Hematopoietic multipotent progenitor cell treated with erythropoietin and hydrocortisone succinate and interleukin-3 and kit ligand, for 15 days (in vitro differentiated cells): Measurements from ENCODE around the gene UBAP2.
A peak's percentile ranks its signal among the peaks of the same experiment; 100 is the strongest.

Source experiments
- DNase-seq: peaks from one replicate; pipeline ENCODE4 v3.0.0-alpha.2; 2015; ENCODE audit warnings: low spot score

UBAP2 gene

GRCh38 chr9:33921967-33922895, 126.5 kb downstream of the UBAP2 start:
- DNase-seq: peak; percentile 23

GRCh38 chr9:33919276-33919897, 129.3 kb downstream of the UBAP2 start:
- DNase-seq: no peak

DNA sequence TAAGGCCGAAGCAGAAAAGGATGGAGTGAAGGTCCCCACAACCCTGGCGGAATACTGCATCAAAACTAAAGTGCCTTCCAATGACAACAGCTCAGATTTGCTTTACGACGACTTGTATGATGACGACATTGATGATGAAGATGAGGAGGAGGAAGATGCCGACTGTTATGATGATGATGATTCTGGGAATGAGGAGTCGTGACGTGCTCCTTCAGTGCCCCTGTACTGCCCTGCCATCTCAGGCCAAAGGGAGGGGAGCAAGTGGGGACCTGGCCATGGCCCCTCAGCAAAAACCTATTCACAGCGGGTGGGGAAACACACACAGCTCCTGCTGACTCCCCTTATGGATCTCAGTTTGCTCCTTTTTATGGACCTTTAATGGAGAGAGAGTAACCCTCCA, 131.7 kb downstream of the UBAP2 start:
- no peak for DNase-seq

DNA sequence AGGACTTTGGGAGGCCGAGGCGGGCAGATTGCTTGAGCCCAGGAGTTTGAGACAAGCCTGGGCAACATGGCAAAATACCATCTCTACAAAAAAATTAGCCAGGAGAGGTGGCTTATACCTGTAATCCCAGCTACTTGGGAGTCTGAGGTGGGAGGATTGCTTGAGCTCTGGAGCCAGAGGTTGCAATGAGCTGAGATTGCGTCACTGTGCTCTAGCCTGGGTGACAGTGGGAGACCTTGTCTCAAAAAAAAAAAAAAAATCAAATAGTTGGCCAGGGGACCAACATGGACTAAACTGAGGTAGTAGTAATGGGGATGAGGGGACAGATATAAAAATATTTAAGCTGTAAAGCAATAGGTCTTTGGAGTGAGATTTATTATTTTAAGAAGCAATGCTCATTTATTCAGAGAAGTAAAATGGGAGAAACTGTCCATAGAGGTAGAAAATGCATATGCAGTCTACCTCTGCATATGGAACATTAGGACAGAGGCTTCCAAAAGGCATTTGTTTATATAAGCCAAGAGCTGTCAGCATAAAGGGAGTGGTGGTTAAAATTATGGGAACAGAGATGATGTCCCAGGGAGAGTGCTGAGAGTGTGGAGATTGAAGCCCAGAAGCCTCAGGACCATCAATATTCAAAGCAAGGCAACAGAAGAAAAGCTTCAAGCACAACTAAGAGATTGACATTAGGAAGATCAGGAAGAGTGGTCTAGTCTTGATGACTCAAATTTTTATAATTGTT, 133.6 kb downstream of the UBAP2 start:
- DNase-seq: no peak

DNA sequence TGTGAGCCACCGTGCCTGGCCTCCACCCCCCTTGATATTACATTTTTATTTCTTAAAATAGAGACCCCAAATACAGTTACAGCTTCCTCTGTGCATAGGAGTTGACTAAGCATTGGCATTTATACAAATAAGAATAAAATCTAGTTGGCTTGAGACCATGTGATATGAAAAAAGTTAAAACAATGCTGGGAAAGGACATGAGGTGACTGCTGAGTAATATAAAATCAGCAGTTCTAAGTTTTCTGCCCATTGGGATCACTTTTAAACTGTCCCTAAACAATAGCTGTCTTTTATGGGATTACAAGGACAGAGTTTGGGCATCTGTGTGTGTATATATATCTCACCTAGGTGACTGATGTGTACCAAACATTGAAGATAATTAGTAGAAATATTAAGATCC, 135.1 kb downstream of the UBAP2 start:
- no peak for DNase-seq

GRCh38 chr9:33908749-33909148, 139.9 kb downstream of the UBAP2 start:
- no peak for DNase-seq

- DNase-seq: no peak
Observed at GRCh38 chr9:33908114-33908513, 140.6 kb downstream of the UBAP2 start.

- no peak for DNase-seq
Observed at GRCh38 chr9:33907347-33907746, 141.3 kb downstream of the UBAP2 start.

DNA sequence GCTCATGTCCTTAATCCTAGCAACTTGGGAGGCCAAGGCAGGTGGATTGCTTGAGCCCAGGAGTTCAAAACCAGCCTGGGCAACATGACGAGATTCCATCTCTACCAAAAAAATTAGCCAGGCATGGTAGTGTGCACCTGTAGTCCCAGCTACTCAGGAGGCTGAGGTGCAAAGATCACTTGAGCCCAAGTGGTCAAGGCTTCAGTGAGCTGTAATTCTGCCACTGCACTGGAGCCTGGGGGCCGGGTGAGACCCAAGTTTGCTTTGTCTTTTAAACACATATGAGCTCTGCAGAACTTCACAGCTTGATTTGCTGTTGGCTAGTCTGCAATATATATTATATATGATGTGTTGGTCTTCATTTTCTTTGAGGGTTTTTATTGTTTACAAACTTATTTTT, 141.9 kb downstream of the UBAP2 start:
- no peak for DNase-seq

GRCh38 chr9:33905137-33905536, 143.6 kb downstream of the UBAP2 start:
- DNase-seq: no peak

DNA sequence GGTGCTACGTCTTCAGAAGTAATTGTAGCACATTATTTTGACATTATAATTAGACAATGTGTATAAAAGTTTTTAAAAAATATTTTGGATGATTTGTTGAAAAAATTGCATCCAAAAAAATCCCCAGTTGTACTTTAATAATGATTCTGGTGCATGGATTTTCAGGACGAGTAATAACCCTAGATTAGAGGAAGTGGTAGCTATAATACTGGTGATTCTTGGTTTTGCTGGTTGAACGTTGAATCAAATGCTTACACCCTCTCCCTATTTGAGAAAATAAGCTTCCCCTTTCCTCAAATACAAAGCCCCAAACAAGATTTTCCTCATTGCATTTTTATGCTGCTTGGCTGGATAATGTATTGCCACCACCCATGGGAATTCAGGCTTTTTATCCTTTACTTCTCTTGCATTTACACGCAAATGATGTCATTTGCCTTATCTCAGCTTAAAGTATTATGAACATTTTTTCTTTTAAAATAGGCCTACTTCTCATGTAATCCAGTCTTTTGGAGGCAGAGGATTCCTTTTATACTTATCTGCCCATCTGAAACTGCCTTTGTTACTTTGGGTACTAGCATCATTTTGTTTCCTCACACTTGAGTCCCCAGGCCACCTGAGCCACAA, 145.4 kb downstream of the UBAP2 start:
- no peak for DNase-seq

DNA sequence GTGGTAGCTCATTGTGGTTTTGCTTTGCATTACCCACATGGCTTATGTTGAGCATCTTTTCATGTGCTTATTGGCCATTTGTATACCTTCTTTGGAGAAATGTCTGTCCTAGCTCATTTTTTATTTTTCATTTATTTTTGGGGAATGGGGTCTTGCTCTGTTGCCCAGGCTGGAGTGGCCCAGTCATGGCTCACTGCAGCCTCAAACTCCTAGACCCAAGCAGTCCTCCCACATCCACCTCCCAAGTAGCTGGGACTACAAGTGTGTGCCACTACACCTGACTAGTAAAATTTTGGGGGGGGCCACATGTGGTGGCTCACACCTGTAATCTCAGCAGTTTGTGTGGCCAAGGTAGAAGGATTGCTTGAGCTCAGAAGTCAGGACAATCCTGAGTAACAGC, 154.4 kb downstream of the UBAP2 start:
- no peak for DNase-seq

- no peak for DNase-seq
Observed at GRCh38 chr9:33893861-33894260, 154.8 kb downstream of the UBAP2 start.

DNA sequence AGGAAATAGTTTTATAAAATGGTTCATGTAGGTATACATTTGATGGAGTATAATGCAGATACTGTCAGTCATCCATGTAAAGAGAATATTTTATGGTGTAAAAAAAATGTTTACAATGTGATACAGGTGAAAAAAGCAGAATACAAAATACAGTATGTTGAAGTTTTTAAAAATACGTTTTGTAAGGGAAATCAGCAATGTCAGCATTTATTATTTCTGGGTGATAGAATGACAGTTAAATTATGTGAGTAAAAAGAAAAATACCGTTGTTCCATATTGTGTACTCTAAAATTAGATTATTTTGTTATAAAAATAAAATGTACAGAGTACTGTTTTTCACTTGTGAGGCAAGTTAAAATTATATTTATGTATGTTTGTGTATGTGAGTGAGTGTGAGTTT, 162.7 kb downstream of the UBAP2 start:
- no peak for DNase-seq

- no peak for DNase-seq
Observed at GRCh38 chr9:33884856-33885701, 163.6 kb downstream of the UBAP2 start.

- no peak for DNase-seq
Observed at GRCh38 chr9:33881635-33882034, 167.1 kb downstream of the UBAP2 start.

GRCh38 chr9:33880211-33881089, 168.2 kb downstream of the UBAP2 start:
- no peak for DNase-seq

DNA sequence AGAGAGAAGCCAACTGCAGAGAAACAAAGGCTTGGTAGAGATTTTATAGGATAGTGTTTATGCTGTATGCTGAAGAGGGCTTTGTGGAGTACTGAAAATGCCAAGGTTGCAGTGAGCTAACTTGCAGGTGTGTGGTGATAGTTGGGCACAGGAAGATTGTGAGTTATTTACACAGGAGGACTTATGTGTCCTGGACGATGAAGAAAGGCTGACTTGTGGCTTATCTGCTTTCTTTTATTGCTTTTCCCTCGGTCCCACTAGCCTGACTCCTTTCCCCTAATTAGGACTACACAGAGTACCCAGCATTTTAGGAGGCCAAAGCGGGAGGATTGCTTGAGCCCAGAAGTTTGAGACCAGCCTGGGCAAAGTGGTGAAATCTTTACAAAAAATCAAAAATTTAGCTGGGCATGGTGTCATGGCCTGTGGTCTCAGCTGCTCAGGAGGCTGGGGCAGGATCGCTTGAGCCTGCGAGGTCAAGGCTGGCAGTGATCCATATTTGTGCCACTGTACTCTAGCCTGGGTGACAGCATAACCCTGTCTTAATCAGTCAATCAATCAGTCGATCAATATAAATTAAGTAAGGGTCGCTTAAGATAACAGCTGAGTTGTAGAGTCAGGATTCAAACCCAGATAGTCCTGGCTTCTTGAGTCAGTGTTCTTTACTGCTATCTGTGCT, 169.9 kb downstream of the UBAP2 start:
- no peak for DNase-seq

GRCh38 chr9:33877727-33878489, 170.8 kb downstream of the UBAP2 start:
- no peak for DNase-seq
